Measurements from ENCODE around the gene SCEL. TPM values are rescaled to one million over a fixed set of nuclear protein-coding genes. Genes with fewer than 3 reads are reported as not detected.
"Not testable (repeated sequence)": the region's sequence is repeated elsewhere in the genome, so short reads cannot be mapped to it uniquely, and the experiment has no call there.

Gene SCEL
- total RNA-seq, 1 experiment from 2014 or later, result 0.07 TPM

DNA sequence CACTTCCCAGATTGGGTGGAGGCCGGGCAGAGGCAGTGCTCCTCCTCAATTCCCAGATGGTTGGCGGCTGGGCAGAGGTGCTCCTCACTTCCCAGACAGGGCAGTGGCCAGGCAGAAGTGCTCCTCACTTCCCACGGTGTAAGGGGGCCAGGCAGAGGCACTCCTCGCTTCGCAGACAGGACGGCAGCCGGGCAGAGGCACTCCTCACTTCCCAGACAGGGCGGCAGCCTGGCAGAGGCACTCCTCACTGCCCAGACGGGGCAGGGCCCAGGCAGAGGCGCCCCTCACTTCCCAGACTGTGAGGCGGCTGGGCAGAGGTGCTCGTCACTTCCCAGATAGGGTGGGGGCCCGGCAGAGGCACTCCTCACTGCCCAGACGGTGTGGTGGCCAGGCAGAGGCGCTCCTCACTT lies 125.3 kb downstream of the SCEL start (continued):
- TF ChIP-seq, protein P1, sequence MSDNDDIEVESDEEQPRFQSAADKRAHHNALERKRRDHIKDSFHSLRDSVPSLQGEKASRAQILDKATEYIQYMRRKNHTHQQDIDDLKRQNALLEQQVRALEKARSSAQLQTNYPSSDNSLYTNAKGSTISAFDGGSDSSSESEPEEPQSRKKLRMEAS (IDR thresholded peaks at IDR 0.05), result no peak
- TF ChIP-seq, protein P2, sequence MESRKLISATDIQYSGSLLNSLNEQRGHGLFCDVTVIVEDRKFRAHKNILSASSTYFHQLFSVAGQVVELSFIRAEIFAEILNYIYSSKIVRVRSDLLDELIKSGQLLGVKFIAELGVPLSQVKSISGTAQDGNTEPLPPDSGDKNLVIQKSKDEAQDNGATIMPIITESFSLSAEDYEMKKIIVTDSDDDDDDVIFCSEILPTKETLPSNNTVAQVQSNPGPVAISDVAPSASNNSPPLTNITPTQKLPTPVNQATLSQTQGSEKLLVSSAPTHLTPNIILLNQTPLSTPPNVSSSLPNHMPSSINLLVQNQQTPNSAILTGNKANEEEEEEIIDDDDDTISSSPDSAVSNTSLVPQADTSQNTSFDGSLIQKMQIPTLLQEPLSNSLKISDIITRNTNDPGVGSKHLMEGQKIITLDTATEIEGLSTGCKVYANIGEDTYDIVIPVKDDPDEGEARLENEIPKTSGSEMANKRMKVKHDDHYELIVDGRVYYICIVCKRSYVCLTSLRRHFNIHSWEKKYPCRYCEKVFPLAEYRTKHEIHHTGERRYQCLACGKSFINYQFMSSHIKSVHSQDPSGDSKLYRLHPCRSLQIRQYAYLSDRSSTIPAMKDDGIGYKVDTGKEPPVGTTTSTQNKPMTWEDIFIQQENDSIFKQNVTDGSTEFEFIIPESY (IDR thresholded peaks at IDR 0.05; ENCODE audit: extremely low read depth, insufficient replicate concordance, low read length), result no peak
- TF ChIP-seq FOSL1 (IDR thresholded peaks at IDR 0.05; ENCODE audit: low read depth) (no peak), EZH2 (IDR thresholded peaks at IDR 0.05) (no peak)

DNA sequence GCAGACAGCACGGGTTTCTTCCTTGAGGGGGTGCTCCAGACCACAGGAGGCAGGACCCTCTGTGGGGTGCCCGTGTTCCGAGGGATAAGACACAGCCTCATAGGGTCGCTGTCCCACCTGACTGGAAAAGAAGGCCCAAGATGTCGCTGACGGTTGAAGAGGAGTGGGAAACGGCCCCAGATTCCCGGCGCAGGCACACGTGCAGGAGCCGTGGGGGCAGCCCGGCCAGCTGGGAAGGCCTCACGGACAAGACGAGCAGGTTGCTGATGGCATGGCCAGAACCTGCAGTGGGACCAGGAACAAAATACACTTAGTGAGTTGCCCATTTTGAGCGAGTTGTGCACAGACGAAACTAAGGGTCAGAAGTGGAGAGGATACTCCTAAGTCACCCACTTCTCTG lies 126.8 kb downstream of the SCEL start:
- H3K4me1 ChIP-seq (ENCODE audit: control insufficient read depth in 1 of 2, insufficient read depth in 2 of 2, low read length in 2 of 2); CTCF ChIA-PET; RAD21 ChIA-PET (ENCODE audit: low non-redundant PET in 1 of 2, low total read pairs in 2 of 2, uncharacterized antibody in 2 of 2, unreplicated experiment in 2 of 2); H2AFZ ChIP-seq (ENCODE audit: low read depth, low read length, poor library complexity, severe bottlenecking); POLR2A ChIA-PET; H3K27ac ChIP-seq (ENCODE audit: low read depth, low read length); intact Hi-C loops (cut with micrococcal nuclease); H3K4me2 ChIP-seq (ENCODE audit: low read length); H3K9ac ChIP-seq (ENCODE audit: low read length); H3K4me3 ChIP-seq (replicated peaks in 1 of 2; ENCODE audit: low read depth in 1 of 2, low read length in 2 of 2); BruUV-seq (replicated peaks); H3K36me3 ChIP-seq (ENCODE audit: control insufficient read depth in 1 of 2, insufficient read depth in 2 of 2, low read length in 2 of 2); H3K9me3 ChIP-seq (ENCODE audit: control insufficient read depth in 1 of 2, insufficient read depth in 1 of 2, low read depth in 1 of 2, low read length in 2 of 2); H4K20me1 ChIP-seq (ENCODE audit: insufficient read depth); H3K9me2 ChIP-seq (ENCODE audit: insufficient read depth); ATAC-seq; H3K27me3 ChIP-seq (ENCODE audit: insufficient read depth, low read length); DNase-seq (ENCODE audit: low read depth, low spot score); H3K79me2 ChIP-seq (ENCODE audit: insufficient read depth, low read length): not testable (repeated sequence)

DNA sequence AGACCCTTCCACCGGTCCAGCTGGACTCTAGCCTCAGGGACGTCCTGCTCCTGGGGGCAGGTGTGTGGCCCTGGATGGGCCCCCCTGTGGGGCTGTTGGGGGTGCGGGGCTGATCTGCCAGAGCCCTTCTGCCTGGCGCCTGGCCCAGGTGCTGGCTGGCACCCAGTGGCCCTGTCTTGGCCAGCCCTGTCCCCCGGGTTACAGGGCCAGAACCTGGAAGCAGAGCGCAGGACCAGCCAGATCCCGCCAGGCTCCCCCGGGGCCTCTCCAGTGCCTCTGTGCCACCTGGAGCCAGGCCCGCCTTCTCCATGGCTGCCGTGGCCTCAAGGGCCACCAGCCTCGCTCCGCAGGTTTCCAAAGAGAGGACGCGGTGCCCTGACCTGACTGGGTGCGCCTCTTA lies 127.3 kb downstream of the SCEL start:
- H3K9ac ChIP-seq (ENCODE audit: low read length); H3K4me2 ChIP-seq (ENCODE audit: low read length); H2AFZ ChIP-seq (ENCODE audit: low read depth, low read length, poor library complexity, severe bottlenecking); H3K27me3 ChIP-seq (ENCODE audit: insufficient read depth, low read length); intact Hi-C loops (cut with micrococcal nuclease); H3K9me3 ChIP-seq (ENCODE audit: control insufficient read depth in 1 of 2, insufficient read depth in 1 of 2, low read depth in 1 of 2, low read length in 2 of 2); CTCF ChIA-PET; H3K36me3 ChIP-seq (ENCODE audit: control insufficient read depth in 1 of 2, insufficient read depth in 2 of 2, low read length in 2 of 2); H3K27ac ChIP-seq (ENCODE audit: low read depth, low read length); DNase-seq (ENCODE audit: low read depth, low spot score); H3K4me3 ChIP-seq (replicated peaks in 1 of 2; ENCODE audit: low read depth in 1 of 2, low read length in 2 of 2); H3K4me1 ChIP-seq (ENCODE audit: control insufficient read depth in 1 of 2, insufficient read depth in 2 of 2, low read length in 2 of 2); H3K9me2 ChIP-seq (ENCODE audit: insufficient read depth); H4K20me1 ChIP-seq (ENCODE audit: insufficient read depth); ATAC-seq; POLR2A ChIA-PET; H3K79me2 ChIP-seq (ENCODE audit: insufficient read depth, low read length); RAD21 ChIA-PET (ENCODE audit: low non-redundant PET in 1 of 2, low total read pairs in 2 of 2, uncharacterized antibody in 2 of 2, unreplicated experiment in 2 of 2); BruUV-seq (replicated peaks): not testable (repeated sequence)
